ENCODE results near the gene KDM4B.

The KDM4B gene

DNA sequence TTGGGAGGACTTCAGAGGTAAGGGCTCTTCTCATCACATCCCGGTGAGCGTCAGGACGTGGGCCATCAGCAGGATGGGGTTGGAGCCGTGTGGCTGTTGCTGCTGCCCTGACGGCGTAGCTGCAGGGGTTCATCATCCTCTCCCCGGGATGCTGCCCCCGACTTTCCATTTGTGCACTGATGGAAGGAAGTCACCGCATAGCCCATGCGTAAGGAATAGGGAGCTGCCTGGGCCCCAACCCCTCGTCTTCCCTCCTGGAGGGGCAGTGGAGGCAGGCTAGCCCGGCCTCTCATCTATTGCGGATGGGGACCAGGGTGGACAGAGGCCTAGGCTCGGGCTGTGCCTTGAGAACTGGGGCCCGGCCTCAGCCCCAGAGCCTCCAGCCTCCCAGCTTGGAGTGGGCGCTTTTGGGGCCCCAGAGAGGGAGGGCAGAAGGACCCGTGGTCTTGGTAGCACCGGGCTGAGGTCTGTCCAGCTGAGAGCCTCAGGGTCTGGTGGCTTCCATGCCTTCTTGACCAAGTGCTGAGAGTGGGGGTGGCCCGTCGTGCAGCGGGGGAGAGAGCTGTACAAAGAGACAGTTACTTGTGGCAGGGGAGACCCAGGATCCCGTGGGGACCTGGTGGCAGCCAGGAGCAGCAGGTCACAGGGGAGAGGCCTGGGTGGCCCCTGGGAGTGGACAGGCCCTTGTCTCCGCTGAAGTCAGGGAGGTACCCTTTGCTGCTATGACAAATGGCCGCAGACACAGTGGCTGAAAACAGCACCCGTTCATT, 44.0 kb downstream of the KDM4B start:
- no peak for DNase-seq (ENCODE audit: low read depth, low spot score)

DNA sequence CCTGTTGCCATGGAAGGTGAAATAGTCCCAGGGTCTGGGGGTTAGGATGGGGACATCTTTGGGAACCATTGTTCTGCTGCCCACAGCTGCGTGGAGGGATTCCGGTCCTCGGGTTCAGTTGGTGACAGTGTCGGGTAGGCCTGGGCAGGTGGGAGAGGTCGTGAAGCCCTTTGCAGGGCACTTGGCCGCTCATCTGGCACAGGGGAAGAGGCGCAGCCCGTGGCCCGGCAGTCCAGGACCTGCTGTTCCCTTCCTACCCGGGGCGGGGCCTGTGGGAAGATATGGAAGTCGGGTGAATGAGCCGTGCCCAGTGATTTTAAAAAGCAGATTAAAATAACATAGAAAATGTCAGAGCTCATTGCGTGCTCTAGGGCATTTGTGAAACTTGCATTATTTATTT, 44.8 kb downstream of the KDM4B start:
- DNase-seq (ENCODE audit: low read depth, low spot score): no peak

DNA sequence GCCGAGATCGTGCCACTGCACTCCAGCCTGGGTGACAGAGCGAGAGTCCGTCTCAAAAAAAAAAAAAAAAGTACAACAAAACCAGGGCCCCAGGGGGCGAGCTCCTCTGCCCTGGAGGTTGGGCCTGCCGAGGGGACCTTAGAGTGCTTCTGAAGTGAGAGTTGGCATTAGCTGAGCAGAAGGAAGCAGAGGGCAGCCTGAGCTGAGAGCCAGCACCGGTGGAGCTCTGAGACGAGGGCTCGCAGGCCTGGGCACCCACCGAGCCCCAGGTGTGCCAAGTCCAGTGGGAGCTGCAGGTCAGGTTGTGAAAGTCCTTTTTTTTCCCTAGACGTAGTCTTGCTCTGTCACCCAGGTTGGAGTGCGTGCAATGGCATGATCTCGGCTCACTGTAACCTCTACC, 46.0 kb downstream of the KDM4B start:
- DNase-seq (ENCODE audit: low read depth, low spot score): no peak

DNA sequence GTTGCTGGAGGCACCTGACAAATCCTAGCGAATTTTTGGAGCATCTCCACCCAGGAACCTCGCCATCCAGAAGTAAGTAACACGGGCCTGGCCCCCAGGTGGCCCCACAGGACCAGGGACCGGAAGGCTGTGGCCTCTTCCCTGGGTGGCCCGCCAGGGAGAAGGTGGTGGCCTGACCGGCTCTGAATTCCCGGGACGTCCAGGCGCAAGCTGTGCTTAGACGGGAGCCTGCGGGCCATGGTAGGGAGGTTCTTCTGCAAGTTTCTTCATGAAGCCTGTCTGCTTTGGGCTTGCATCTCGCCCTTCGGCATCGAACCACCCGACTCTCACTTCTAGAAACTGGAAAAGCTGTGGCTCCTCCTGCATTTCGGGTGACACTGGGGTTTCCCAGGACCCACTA, 47.4 kb downstream of the KDM4B start:
- no peak for DNase-seq (ENCODE audit: low read depth, low spot score)

DNA sequence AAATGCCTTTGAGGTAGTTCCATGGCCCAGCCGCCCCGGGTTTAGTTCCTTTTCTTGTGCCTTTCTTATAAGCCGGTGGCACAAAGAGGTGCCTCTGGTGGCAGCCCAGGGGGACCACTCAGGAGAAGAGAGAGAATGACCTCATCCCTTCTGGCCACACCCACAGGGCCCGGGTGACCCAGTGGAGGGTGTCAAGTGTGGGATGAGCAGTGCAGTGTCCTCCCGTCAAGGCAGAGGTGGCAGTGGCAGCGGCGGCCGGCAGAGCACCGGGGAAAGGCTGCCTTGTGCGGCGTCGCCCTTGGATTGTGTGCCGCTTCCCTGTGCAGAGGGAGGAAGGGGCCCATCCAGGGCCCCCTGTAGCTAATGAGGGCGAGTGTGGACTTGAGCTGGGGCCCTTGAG, 47.9 kb downstream of the KDM4B start:
- DNase-seq (ENCODE audit: low read depth, low spot score): no peak

DNA sequence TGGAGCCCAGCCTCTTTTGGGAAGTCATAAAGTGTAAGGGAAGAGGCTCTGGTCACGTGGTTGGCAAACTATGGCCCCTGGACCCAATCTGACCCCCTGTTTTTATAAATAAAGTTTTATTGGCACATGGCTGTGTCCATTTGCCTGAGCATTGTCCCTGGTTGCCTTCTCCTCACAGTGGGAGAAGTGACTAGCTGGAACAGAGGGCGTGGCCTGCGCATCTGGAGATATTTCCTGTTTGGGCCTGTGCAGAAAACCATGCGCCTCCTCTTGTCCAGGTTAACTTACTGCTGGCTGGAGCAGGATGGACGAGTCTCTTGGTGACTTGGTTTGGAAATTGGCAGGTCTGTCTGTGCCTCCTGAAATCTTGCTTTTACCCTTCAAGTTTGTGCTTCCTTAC, 48.3 kb downstream of the KDM4B start:
- no peak for DNase-seq (ENCODE audit: low read depth, low spot score)

DNA sequence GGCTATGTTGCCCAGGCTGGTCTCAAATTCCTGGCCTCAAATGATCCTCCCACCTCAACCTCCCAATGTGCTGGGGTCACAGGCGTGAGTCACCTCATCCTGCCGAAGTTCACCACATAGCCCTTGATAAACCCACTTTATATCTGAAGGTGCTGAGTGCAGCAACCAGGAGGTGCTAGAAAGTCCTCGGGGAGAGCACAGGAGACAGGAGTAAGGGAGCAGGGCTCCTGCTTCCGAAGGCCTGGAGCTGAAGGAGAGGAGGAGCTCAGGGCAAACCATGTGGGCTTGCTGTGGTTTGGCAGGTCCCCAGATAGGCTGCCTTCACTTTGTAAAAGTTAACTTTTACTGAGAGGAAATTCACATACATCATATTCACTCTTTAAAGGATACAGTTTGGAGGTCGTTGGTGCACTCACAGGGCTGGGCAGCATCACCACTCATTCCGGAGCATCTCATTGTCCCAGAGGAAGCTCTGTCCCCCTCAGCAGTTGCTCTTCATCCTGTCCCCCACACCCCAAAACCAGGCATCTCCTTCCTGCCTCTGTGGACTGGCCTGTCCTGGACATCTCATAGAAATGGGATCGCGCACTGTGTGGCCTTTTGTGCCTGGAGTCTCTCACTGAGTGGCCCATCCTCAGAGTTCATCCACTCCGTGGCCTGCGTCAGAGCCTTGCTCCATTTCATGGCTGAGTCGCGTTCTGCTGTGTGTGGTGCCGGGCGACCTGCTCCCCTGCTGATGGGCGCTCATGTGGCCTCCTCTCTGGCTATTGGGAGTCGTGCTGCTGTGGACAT, 49.5 kb downstream of the KDM4B start:
- no peak for DNase-seq (ENCODE audit: low read depth, low spot score)

DNA sequence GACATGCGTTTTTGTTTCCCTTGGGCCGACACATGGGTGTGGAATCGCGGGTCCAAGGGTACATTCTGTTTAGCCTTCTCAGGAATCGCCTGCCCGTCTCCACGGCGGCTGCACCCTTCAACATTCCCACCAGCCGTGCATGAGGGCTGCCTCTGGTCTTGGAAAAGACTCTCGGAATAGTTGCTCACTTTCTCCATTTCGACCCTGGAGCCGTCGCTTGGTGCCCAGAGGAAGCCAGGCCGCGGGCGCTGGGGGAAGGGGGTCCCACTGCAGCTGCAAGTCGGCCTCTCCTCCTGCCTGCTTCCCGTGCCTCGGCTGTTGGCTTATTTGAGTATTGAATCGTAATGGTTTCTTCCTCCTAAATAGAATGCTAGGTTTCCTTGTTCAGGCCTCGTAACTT, 51.5 kb downstream of the KDM4B start:
- no peak for DNase-seq (ENCODE audit: low read depth, low spot score)

DNA sequence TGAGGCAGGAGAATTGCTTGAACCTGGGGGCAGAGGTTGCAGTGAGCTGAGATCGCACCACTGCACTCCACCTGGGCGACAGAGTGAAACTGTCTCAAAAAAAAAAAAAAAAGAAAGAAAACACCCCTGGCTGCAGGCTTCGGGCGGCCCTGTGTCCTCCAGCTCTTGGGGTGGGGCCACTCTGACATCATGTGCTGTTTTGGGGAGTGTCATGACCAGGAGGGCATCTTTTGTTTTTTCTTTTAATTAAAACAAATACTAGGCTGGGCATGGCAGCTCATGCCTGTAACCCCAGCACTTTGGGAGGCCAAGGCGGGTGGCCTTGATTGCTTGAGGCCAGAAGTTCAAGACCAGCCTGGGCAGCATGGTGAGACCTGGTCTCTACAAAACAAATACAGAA, 52.1 kb downstream of the KDM4B start:
- no peak for DNase-seq (ENCODE audit: low read depth, low spot score)

DNA sequence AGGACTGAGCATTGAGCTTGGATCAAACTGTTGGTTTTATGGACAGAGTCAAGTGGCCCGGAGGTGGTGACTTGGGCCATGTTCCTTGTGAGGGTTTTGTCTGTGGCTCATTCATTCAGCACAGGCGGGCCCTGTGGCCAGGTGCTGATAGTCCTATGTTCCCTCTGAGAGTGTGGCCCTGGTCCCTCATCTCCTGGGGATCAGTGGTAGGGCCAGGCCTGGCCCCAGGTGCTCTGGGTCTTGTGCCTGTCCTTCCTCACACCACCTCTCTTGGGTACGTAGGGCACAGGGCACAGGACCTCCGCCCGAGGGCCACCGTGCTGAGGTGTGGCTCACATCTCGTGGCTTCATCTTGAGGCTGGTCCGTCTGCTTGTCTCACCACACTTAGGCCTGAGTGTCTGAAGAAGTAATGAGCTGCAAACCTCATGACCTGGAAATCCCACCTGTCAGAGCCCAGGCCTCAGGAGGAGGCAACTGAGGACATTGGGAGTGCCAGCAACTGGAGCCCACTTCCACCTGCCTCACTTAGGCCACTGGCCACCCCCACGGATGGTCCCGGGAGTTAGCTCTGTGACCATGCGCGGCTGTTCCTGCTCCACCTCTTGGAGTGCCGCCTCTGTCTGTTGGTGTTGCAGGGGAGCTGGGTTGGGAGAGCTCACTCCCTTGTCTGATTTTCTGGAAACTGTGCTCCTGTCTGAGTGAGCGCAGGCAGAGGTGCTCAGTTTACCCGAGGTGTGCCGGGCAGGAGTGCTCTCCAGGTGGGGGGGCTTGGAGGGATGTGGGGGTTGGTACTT, 53.4 kb downstream of the KDM4B start:
- DNase-seq (ENCODE audit: low read depth, low spot score): no peak

DNA sequence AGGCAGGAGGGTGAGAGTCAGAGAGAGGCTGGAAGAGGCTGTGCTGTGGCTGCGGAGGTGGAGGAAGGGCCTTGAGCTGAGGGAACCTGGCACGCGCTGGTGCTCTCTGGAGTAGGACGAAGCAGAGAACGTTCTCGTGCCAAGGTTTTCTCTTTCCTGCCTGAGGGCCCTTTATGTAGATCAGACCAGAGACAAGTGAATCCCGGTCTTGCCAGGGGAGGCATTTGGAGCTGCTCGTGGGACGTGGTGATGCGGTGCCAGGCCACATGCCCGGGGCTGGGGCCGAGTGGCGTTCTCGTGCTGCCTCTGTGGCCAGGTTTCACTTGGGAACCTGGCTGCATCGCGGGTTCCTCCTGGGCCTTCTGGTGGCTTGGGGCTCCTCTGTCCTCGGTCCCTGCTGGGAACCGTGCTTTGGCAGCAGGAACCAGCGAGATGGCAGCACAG, 54.2 kb downstream of the KDM4B start:
- DNase-seq (ENCODE audit: low read depth, low spot score): no peak

DNA sequence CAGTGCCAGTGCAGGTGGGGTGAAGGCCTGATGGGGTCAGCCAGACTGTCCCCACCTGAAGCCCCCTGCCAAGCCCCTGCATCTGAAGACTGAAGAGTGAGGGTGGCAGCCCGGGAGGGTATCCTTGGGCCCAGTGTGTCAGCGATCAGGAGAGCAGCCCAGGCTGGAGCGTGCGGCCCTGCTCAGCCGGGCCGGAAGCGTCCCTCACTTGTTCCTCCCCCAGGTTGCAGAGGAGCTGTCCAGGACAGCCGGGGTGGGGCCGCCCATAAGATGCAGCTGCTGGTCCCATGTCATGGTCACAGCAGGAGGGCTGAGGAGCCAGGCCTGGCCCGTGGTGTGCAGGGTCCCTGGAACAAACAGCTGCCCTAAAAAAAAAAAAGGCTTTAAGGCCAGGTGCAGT, 55.4 kb downstream of the KDM4B start:
- DNase-seq (ENCODE audit: low read depth, low spot score): no peak

DNA sequence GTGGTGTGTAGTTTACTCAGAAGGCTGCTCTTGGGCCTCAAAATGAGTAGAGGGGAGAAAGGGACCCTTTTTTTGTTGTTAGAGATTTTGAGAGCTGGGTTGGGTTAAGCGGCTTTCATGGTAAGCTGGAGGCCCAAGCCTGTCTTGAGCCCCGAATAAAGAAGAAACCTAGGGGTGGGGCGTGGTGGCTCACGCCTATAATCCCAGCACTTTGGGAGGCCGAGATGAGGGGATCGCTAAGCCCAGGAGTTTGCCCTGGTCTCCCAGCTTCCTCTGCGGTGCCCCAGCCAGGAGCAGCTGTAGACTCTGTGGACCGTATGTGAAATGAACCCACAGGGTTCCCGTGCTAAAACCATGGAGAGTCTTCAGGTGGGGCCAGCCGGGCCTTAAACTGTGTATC, 56.1 kb downstream of the KDM4B start:
- no peak for DNase-seq (ENCODE audit: low read depth, low spot score)

DNA sequence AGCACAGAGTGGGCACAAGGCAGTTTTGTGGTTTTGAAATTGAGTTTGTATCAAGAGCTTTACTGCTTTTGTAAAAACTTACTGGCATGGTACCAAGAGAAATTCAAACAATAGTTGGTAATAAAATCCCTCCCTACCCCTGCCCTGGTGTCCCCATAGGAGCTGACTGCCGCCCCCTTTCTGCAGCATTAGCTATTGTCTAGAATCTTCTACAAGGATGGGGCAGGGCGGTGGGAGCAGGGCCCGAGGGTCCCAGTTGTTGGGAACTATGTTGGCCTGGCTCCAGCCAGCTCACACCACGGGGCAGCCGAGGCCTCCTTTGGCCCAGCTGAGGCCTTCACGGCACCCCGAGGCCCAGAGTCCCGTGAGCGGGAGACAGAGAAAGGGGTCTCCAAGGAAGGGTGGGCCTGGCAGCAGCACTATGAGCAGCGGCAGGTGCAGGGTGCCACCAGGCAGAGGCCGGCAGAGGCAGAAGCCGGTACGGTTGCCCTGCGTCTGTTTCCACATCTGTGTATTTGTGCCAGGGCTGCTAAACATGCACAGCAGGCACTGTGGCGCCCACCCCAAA, 57.9 kb downstream of the KDM4B start:
- no peak for DNase-seq (ENCODE audit: low read depth, low spot score)

DNA sequence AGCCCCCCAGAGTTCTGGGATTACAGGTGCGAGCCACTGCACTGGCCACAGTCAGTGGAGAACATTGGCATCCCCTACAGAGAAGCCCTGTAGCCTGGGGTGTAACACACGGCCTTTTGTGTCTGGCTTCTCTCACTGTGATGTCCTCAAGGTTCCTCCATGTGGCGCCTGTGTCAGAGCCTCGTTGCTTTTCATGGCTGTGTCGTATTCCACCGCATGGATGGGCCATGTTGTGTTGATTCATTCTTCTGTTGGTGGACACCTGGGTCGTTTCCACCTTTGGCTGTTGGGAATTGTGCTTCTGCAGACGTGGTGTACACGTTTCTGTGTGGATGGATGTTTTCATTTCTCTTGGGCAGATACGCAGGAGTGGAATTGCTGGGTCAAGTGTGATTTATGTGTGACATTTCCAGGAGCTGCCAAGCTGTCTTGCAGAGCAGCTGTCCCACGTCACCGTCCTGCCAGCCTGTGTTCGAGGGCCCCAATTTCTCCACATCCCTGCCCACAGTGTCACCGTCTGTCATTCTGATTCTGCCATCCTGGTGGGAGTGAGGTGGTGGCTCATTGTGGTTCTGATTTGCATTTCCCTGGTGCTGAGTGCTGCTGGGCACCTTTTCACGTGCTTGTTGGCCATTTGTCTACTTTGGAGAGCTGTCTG, 59.4 kb downstream of the KDM4B start:
- DNase-seq (ENCODE audit: low read depth, low spot score): no peak

DNA sequence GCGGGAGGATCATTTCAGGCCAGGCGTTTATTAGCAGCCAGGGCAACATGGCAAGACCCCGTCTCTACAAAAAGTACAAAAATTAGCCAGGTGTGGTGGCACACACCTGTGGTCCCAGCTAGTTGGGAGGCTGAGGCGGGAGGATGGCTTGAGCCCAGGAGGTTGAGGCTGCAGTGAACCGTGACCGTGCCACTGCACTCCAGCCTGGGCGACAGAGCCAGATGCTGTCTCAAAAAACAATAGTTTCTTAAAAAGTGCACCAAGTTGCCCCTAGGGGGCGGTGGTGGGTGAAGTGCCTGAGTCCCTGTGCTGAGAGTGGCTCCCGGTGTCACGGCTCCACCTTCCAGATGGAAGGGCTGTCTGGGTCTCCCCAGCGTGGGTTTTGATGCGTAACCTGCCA, 60.7 kb downstream of the KDM4B start:
- DNase-seq (ENCODE audit: low read depth, low spot score): peak; percentile 23

DNA sequence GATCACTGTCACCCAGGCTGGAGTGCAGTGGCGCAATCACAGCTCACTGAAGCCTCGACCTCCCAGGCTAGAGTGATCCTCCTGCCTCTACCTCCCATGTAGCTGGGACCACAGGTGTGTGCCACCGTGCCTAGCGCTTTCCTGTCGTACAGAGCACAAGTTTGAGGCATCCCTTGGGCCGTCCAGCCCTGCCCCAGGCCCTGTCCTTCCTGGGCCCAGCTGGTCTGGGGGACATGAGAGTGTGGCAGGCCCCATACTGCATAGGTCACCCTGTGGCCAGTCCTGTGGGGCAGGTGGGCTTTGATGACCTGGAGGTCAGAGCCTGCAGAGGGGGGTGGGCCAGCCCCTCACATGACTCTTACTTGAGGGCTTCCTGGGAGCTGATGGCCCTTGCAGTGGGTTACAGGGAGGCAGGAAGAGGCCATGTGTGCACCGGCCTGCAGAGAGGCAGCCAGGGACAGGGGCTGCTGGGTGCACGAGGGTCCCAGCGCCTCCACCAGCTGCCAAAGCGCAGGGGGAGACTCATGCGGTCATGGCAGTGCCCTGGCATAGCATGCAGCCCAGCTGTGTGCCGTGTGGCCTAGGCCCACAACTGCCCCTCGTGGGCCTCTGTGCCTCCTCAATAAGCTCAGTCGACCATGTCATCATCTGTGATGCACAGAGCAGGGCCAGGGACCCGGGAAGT, 61.4 kb downstream of the KDM4B start:
- no peak for DNase-seq (ENCODE audit: low read depth, low spot score)

DNA sequence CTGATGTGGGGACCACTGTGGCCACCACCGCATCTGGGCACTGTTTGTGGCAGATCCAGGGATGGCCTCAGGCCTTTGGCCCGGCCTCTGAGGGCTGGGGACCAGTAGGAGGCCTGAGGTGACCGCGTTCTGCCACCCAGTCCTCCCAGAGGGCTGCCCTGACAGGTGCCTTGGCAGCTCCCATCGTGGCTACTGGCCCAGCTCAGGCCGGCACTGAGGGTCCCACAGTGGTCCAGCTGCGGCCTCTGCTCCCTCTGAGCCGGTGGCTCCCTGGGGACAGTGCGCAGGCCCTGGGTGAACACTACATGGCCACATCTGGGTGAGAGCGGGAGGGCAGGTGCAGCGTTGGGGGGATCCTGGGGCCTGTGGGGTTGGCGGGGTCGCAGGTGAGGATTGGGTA, 61.9 kb downstream of the KDM4B start:
- no peak for DNase-seq (ENCODE audit: low read depth, low spot score)

DNA sequence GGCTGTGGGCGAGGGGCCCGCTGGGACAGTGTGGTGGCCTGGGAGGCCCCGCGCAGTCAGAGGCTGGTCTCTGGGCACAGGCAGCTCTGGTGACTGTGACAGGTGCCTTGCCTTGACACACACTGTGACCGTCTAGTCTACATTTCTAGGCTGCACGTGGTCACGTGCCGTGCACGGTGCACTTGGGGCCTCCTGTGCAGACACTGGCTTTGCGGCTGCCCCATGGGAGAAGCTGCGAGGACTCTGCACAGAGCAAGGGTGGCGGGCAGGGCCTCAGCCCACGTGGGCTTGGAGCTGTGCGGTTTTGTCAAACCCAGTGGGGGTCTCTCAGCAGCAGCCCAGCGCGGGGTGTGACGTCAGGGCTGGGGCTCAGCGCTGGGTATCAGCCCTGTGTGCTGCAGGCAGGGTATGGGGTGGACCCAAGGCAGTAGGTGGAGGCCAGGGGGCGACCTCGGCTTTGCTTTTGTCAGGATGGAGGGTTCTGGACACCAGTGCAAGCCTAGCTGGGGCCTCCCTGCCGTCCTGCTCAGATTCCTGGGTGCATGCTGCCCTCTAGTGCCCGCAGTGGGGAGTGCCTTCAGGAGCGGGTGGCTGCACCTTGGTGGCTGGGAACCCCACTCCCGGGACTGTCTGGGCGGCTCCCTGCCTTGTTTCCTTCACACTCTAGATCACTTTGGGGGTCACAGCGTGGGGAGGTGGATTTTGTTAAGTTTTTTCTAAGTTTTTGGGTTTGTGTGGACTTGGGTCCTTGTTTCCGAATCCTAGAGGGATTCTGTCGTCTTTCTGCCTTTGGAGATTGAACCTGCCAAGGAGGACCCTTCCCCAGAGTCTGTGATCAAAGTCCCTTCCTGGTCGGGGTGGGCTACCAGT, 62.6 kb downstream of the KDM4B start:
- DNase-seq (ENCODE audit: low read depth, low spot score): peak; percentile 50
